Left ventricle myocardium inferior (tissue), 1 donor: ENCODE results near the gene C5orf15. TPM values are rescaled to one million over a fixed set of nuclear protein-coding genes. Genes with fewer than 3 reads are reported as not detected.
"Not testable (repeated sequence)": the region's sequence is repeated elsewhere in the genome, so short reads cannot be mapped to it uniquely, and the experiment has no call there.

Experiments
- DNase-seq: peaks from one replicate; pipeline ENCODE4 v3.0.0-alpha.2; 2020
- H3K27ac ChIP-seq: fragments of 200-600 bp; replicated peaks from 2 replicates; pipeline ENCODE4 v1.8.0; 2021
- H3K27me3 ChIP-seq: fragments of 200-600 bp; 2 replicates; pipeline ENCODE4 v1.8.0; 2021; ENCODE audit warnings: low read depth
- H3K36me3 ChIP-seq: fragments of 200-600 bp; 2 replicates; pipeline ENCODE4 v1.8.0; 2021
- H3K4me1 ChIP-seq: fragments of 200-600 bp; 2 replicates; pipeline ENCODE4 v1.8.0; 2021
- H3K4me3 ChIP-seq: fragments of 200-600 bp; 2 replicates; pipeline ENCODE4 v1.8.0; 2021; ENCODE audit warnings: mild to moderate bottlenecking, moderate library complexity
- H3K9me3 ChIP-seq: fragments of 200-600 bp; replicated peaks from 2 replicates; pipeline ENCODE4 v1.8.0; 2021
- intact Hi-C: fragments of 100-400 bp; cut with micrococcal nuclease; formaldehyde crosslinking; loops from one replicate; pipeline ENCODE4 v1.11.0; 2022
- total RNA-seq: library from RNA; stranded (reverse); fragmentation: NEBNext Ultra II Directional; extraction: Animal tissue kit (Norgen Biotek cat#: 25700); gene quantifications from one replicate; pipeline ENCODE4 v1.2.1, GENCODE V29; 2021
- TF ChIP-seq, protein P1 (sequence below): fragments of 200-600 bp; IDR thresholded peaks from 2 replicates; pipeline ENCODE4 v1.8.0; 2021; ENCODE audit warnings: antibody characterized with exemption, mild to moderate bottlenecking, borderline replicate concordance
- donor health status: DM: no; HTN: yes; CAD: no; lungs with severe emphysema.

The C5orf15 gene
- total RNA-seq, 1 donor from 2014 or later: 34.4 TPM

DNA sequence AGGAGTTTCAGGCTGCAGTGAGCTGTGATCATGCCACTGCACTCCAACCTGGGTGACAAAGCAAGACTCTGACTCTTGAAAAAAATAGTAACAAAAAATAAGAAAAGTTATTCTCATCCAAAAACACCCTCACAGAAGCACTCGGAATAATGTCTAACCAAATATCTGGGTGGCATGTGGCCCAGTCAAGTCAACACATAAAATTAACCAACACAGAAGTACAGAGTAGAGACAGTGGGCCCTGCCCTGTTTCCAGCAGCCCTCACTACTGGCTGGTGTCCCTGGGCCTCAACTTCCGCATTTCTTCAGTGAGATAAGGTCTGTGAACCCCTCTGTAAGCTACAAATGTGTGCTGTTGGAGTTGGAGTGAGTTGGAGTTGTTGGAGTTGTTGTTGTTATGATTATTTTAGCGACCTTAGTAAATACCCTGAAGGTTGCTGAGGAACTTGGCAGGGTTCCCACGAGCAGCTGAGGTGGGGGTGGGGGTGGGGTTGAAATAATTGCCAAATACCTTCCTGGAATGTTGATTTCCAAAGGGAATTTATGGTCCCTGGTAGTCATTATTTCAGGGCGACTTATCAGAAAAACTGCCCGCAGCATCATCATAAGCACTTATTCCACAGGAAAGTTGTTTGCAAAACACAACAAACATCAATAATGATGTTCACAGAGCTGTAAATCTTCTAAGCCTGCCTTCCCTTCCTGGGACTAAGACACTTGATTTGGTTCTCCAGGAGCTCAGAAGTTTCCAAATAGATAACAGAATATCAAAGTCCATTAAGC, 30.2 kb downstream of the C5orf15 start:
- TF ChIP-seq, protein P1, sequence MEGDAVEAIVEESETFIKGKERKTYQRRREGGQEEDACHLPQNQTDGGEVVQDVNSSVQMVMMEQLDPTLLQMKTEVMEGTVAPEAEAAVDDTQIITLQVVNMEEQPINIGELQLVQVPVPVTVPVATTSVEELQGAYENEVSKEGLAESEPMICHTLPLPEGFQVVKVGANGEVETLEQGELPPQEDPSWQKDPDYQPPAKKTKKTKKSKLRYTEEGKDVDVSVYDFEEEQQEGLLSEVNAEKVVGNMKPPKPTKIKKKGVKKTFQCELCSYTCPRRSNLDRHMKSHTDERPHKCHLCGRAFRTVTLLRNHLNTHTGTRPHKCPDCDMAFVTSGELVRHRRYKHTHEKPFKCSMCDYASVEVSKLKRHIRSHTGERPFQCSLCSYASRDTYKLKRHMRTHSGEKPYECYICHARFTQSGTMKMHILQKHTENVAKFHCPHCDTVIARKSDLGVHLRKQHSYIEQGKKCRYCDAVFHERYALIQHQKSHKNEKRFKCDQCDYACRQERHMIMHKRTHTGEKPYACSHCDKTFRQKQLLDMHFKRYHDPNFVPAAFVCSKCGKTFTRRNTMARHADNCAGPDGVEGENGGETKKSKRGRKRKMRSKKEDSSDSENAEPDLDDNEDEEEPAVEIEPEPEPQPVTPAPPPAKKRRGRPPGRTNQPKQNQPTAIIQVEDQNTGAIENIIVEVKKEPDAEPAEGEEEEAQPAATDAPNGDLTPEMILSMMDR: no peak
- DNase-seq: no peak
- H3K4me1 ChIP-seq: peaks cover 13% of the 10 kb centered on the region
- no peak overlapping the region for H3K27ac ChIP-seq
- intact Hi-C loops: no loop called here
- no peaks in the 10 kb centered on the region for H3K36me3 ChIP-seq
- H3K27me3 ChIP-seq: no peaks in the 10 kb centered on the region
- H3K4me3 ChIP-seq: no peak overlapping the region
- no peaks in the 10 kb centered on the region for H3K9me3 ChIP-seq

GRCh38 chr5:133937628-133938027, 30.8 kb downstream of the C5orf15 start:
- H3K36me3 ChIP-seq, H3K27me3 ChIP-seq, H3K9me3 ChIP-seq, H3K4me3 ChIP-seq, H3K27ac ChIP-seq, intact Hi-C loops, DNase-seq: not testable (repeated sequence)
- peaks cover 15% of the 10 kb centered on the region for H3K4me1 ChIP-seq

DNA sequence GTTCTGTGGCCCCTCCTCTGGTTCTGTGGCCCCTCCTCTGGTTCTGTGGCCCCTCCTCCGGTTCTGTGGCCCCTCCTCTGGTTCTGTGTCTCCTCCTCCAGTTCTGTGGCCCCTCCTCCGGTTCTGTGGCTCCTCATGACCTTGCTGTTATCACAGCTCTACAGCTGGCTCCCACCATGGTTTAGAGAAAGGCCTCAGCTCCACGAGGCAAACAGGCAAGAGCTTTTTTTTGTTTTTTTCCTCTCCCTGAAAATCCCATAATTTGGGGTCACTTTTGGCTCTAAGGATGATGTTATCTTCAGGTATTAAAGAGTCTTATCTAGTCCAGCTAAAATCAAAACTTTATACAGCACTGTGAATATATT, 31.8 kb downstream of the C5orf15 start:
- no peaks in the 10 kb centered on the region for H3K27me3 ChIP-seq
- H3K36me3 ChIP-seq: no peaks in the 10 kb centered on the region
- no peak overlapping the region for H3K27ac ChIP-seq
- DNase-seq: no peak
- TF ChIP-seq, protein P1: no peak
- H3K4me3 ChIP-seq: no peak overlapping the region
- H3K4me1 ChIP-seq: peaks cover 15% of the 10 kb centered on the region
- no peaks in the 10 kb centered on the region for H3K9me3 ChIP-seq
- intact Hi-C loops: no loop called here

GRCh38 chr5:133935991-133936650, 32.3 kb downstream of the C5orf15 start:
- H3K27me3 ChIP-seq, H3K4me3 ChIP-seq, H3K27ac ChIP-seq, H3K36me3 ChIP-seq, intact Hi-C loops, H3K9me3 ChIP-seq, DNase-seq: not testable (repeated sequence)
- H3K4me1 ChIP-seq: peaks cover 15% of the 10 kb centered on the region

DNA sequence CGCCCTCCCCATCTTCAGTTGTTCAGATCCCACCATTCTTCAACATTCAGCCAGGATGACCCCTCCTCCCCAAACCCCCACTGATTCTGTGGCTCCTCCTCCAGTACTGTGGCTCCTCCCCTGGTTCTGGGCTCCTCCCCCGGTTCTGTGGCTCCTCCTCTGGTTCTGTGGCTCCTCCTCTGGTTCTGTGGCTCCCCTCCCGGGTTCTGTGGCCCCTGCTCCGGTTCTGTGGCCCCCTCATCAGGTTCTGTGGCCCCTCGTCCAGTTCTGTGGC, 32.8 kb downstream of the C5orf15 start:
- no peak overlapping the region for H3K4me3 ChIP-seq
- intact Hi-C loops: no loop called here
- no peak for DNase-seq
- H3K27ac ChIP-seq: no peak overlapping the region
- peaks cover 15% of the 10 kb centered on the region for H3K4me1 ChIP-seq
- TF ChIP-seq, protein P1: no peak
- H3K9me3 ChIP-seq: no peaks in the 10 kb centered on the region
- no peaks in the 10 kb centered on the region for H3K27me3 ChIP-seq
- no peaks in the 10 kb centered on the region for H3K36me3 ChIP-seq

- TF ChIP-seq, protein P1: no peak
- Histone ChIP-seq H3K4me3 (no peak overlapping the region), H3K36me3 (no peaks in the 10 kb centered on the region), H3K27me3 (no peaks in the 10 kb centered on the region), H3K4me1 (peaks cover 15% of the 10 kb centered on the region), H3K27ac (no peak overlapping the region), H3K9me3 (no peaks in the 10 kb centered on the region)
- intact Hi-C loops: no loop called here
- no peak for DNase-seq
Measured at GRCh38 chr5:133934822-133935666, 33.4 kb downstream of the C5orf15 start.
